Endothelial cell of umbilical vein (primary cell): Measurements from ENCODE around the gene DUSP10. TPM values are rescaled to one million over a fixed set of nuclear protein-coding genes. Genes with fewer than 3 reads are reported as not detected.

Experiments
- BruUV-seq: library from RNA; stranded (reverse); fragments of 400-500 nt; replicated peaks from 2 replicates; lab custom pipeline; 2021; lab: Mats Ljungman, UMichigan
- CTCF ChIA-PET: fragments of 300-600, 350-600 bp; sonication (Branson Sonifier 250); formaldehyde crosslinking; loops from one replicate; lab custom pipeline; 2021; ENCODE audit warnings: antibody characterized with exemption, inconsistent platforms; lab: Charles Lee
- POLR2A ChIA-PET: fragments of 300-600, 350-600 bp; sonication (Branson Sonifier 250); formaldehyde crosslinking; loops from one replicate; lab custom pipeline; 2021; ENCODE audit warnings: antibody characterized with exemption, inconsistent platforms; lab: Charles Lee
- DNase-seq: peaks from one replicate; pipeline ENCODE4 v3.0.0-alpha.2; 2011; ENCODE audit warnings: low read depth, low spot score
- FAIRE-seq: peaks from 2 replicates; lab custom pipeline; 2011; peaks lifted over from hg19 to GRCh38; lab: Jason Lieb, UNC
- H2AFZ ChIP-seq: 2 replicates; pipeline ENCODE4 v1.6.0; 2012; ENCODE audit warnings: low read depth, low read length, control low read depth, inconsistent platforms
- H3K27ac ChIP-seq: 2 replicates; pipeline ENCODE4 v1.5.1; 2011; ENCODE audit warnings: low read depth, mild to moderate bottlenecking, control low read depth, low read length, moderate library complexity; ENCODE audit not compliant: insufficient read depth
- H3K27me3 ChIP-seq, 2 experiments: 2 replicates each; pipeline versions ENCODE4 v1.6.0 to v1.6.1; 2011; ENCODE audit warnings: low read length in 2 of 2, mixed read lengths in 1 of 2; ENCODE audit not compliant: control insufficient read depth in 2 of 2, insufficient read depth in 2 of 2
- H3K36me3 ChIP-seq, 2 experiments: 2 replicates in 1 of 2; 3 replicates in 1 of 2; pipeline ENCODE4 v1.5.1; 2011; ENCODE audit warnings: low read length in 2 of 2, mild to moderate bottlenecking in 1 of 2, moderate library complexity in 1 of 2; ENCODE audit not compliant: control insufficient read depth in 2 of 2, insufficient read depth in 2 of 2; ENCODE audit errors: extremely low read depth in 1 of 2
- H3K4me1 ChIP-seq: 3 replicates; pipeline ENCODE4 v1.5.1; 2011; ENCODE audit warnings: mild to moderate bottlenecking, low read length; ENCODE audit not compliant: control insufficient read depth, insufficient read depth; ENCODE audit errors: extremely low read depth
- H3K4me2 ChIP-seq: 2 replicates; pipeline ENCODE4 v1.6.1; 2011; ENCODE audit warnings: low read length, control low read depth, mixed read lengths; ENCODE audit not compliant: insufficient read depth
- H3K4me3 ChIP-seq, 3 experiments: fragments of 200-600 bp in 1 of 3; sonication (generic), shearing (Covaris generic) in 1 of 3; replicated peaks in 1 of 3; 2 replicates each; pipeline ENCODE4 v1.5.1; 2011 to 2016; ENCODE audit warnings: control low read depth in 3 of 3, low read length in 3 of 3, mild to moderate bottlenecking in 2 of 3, inconsistent platforms in 1 of 3, low read depth in 1 of 3, moderate library complexity in 1 of 3; ENCODE audit not compliant: insufficient read depth in 1 of 3
- H3K79me2 ChIP-seq: 2 replicates; pipeline ENCODE4 v1.6.0; 2012; ENCODE audit warnings: low read length, inconsistent platforms; ENCODE audit not compliant: control insufficient read depth, insufficient read depth
- H3K9ac ChIP-seq: replicated peaks from 2 replicates; pipeline ENCODE3; 2011; ENCODE audit warnings: low read length, control low read depth; ENCODE audit not compliant: insufficient read depth; ENCODE audit errors: extremely low read depth
- H3K9me1 ChIP-seq: replicated peaks from 3 replicates; pipeline ENCODE4 v1.6.0; 2011; ENCODE audit warnings: mild to moderate bottlenecking, low read length; ENCODE audit not compliant: control insufficient read depth, insufficient read depth; ENCODE audit errors: extremely low read depth
- H3K9me3 ChIP-seq: replicated peaks from 2 replicates; pipeline ENCODE4 v1.5.1; 2012; ENCODE audit warnings: low read length, inconsistent platforms; ENCODE audit not compliant: control insufficient read depth, insufficient read depth
- H4K20me1 ChIP-seq: replicated peaks from 2 replicates; pipeline ENCODE3; 2011; ENCODE audit warnings: mild to moderate bottlenecking, low read length; ENCODE audit not compliant: control insufficient read depth, insufficient read depth; ENCODE audit errors: extremely low read depth
- EZH2 ChIP-seq: IDR thresholded peaks from 2 replicates; pipeline ENCODE4 v1.6.1; 2012; ENCODE audit warnings: borderline replicate concordance, low read depth, mild to moderate bottlenecking, moderate library complexity, low read length, inconsistent platforms; ENCODE audit not compliant: severe bottlenecking
- FOS ChIP-seq: IDR thresholded peaks from 2 replicates; pipeline ENCODE4 v1.6.1; 2011; ENCODE audit warnings: mild to moderate bottlenecking, low read length, moderate library complexity, borderline replicate concordance; ENCODE audit not compliant: insufficient read depth
- GATA2 ChIP-seq: IDR thresholded peaks from 2 replicates; pipeline ENCODE4 v1.7.0; 2011; ENCODE audit warnings: low read depth, mild to moderate bottlenecking, moderate library complexity, mixed read lengths, low read length; ENCODE audit not compliant: insufficient read length, insufficient read depth
- JUN ChIP-seq: IDR thresholded peaks from 2 replicates; pipeline ENCODE4 v1.6.1; 2011; ENCODE audit warnings: borderline replicate concordance, low read depth; ENCODE audit not compliant: insufficient read length, insufficient read depth
- MYC ChIP-seq: IDR thresholded peaks from one replicate; pipeline ENCODE4 v1.6.1; 2011; ENCODE audit warnings: mild to moderate bottlenecking, low read depth, low read length
- POLR2A ChIP-seq: IDR thresholded peaks from 2 replicates; pipeline ENCODE4 v1.6.1; 2012; ENCODE audit warnings: low read depth, mild to moderate bottlenecking, control low read depth, low read length
- POLR2AphosphoS5 ChIP-seq: IDR thresholded peaks from 2 replicates; pipeline ENCODE4 v1.6.1; 2012; ENCODE audit warnings: low read depth, mild to moderate bottlenecking, control low read depth, low read length, moderate library complexity; ENCODE audit not compliant: insufficient read depth
- dilution Hi-C: fragments of 300-500 bp; cut with MboI; formaldehyde crosslinking; loops from one replicate; pipeline ENCODE4 v1.15.0; 2019; ENCODE audit warnings: low sequenced_read_pairs; ENCODE audit not compliant: extremely low pct_ligation_motif_present
- intact Hi-C: fragments of 100-400 bp; cut with micrococcal nuclease; formaldehyde crosslinking; loops from one replicate; pipeline ENCODE4 v1.10.0; 2022
- polyA plus RNA-seq, 4 experiments: library from polyadenylated mRNA; depleted of rRNA in 3 of 4; stranded (reverse) in 3 of 4; unstranded in 1 of 4; fragments of >200 nt; gene quantifications; 2 replicates each; pipeline versions ENCODE4 v1.2.1 to v1.2.3, GENCODE V29; 2011 to 2012; ENCODE audit warnings: missing spikeins in 1 of 4
- total RNA-seq: library from RNA; stranded (reverse); gene quantifications from 2 replicates; pipeline ENCODE4 v1.2.3, GENCODE V29; 2021
- TF ChIP-seq, protein P1 (sequence below), 2 donors: IDR thresholded peaks; 1 replicate in 1 of 2; 2 replicates in 1 of 2; pipeline ENCODE4 v1.5.1; 2011; ENCODE audit warnings: low read length in 2 of 2, mild to moderate bottlenecking in 2 of 2, moderate library complexity in 2 of 2, control low read depth in 1 of 2, inconsistent platforms in 1 of 2, low read depth in 1 of 2; ENCODE audit not compliant: insufficient read depth in 1 of 2; ENCODE audit errors: extremely low read depth in 1 of 2
- TF ChIP-seq, protein P2 (sequence below): IDR thresholded peaks from 2 replicates; pipeline ENCODE4 v1.6.1; 2011; ENCODE audit not compliant: insufficient read depth, insufficient read length

DUSP10 gene
- total and polyA plus RNA-seq, 2 donors (not counting 3 experiments of a cell fraction or from before 2014, with no cell fraction given), result 1.6 to 1.9 TPM

DNA sequence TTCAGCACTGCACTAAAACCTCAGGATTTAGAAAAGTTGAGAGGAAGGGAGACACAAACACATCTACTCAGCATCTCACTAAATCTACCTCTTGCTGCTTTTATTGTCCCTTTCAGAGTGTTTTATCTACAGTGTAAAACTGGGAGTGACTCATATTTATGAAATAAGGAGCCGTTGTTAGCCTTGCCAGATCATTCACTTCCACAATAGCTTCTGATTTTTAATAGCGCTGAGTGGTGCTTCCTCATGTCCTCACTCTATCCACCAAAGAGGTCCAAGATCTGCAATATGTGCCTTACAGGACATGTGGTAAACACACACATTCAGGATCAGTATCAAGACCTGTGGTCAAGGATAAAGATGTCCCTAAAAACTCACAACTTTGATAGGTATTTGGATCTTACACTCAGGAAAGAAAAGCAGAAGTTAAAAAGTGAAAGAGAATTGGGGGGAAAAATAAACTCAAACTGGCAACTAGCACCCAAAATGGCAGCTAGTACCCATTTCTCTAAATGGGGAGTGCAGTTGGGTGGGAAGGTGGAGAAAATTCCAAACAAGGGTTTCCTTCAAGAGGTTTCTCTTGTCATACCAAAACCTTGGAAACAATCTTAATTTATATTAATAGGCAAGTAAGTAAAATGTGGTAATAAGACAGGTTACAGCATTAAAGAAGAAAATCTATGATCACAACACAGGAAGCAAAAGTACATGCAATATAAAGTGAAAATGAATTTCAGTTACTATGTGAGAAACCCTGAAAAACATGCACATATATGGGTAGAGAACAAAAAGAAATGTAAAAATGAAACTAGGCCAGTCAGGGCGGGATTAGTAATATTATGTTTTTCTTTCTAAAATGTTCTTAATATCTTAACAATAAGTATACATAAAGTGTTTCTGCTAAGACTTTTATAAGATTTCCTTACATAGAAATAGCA, 15.9 kb downstream of the DUSP10 start:
- FAIRE-seq (peak; percentile 8), DNase-seq (no peak)
- CTCF ChIA-PET, result interaction anchor here (0.9 to 1.3 kb wide), 3 partner anchors 8 to 38 kb away, joined by 3 to 4 read pairs (median 3); partner anchors contain the start of gene DUSP10
- H4K20me1 ChIP-seq, result no peaks in the 10 kb centered on the region
- no peak overlapping the region for H3K4me2 ChIP-seq
- no peak overlapping the region for H3K4me3 ChIP-seq
- POLR2A ChIA-PET, result no interaction called here
- TF ChIP-seq GATA2 (no peak), FOS (no peak), POLR2AphosphoS5 (no peak), JUN (no peak), EZH2 (no peak), MYC (no peak), POLR2A (no peak)
- TF ChIP-seq, protein P1, sequence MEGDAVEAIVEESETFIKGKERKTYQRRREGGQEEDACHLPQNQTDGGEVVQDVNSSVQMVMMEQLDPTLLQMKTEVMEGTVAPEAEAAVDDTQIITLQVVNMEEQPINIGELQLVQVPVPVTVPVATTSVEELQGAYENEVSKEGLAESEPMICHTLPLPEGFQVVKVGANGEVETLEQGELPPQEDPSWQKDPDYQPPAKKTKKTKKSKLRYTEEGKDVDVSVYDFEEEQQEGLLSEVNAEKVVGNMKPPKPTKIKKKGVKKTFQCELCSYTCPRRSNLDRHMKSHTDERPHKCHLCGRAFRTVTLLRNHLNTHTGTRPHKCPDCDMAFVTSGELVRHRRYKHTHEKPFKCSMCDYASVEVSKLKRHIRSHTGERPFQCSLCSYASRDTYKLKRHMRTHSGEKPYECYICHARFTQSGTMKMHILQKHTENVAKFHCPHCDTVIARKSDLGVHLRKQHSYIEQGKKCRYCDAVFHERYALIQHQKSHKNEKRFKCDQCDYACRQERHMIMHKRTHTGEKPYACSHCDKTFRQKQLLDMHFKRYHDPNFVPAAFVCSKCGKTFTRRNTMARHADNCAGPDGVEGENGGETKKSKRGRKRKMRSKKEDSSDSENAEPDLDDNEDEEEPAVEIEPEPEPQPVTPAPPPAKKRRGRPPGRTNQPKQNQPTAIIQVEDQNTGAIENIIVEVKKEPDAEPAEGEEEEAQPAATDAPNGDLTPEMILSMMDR (IDR thresholded peaks at IDR 0.05; ENCODE audit: extremely low read depth in 1 of 2, insufficient read depth in 1 of 2, low read depth in 1 of 2, low read length in 2 of 2), result no peak
- TF ChIP-seq, protein P2, sequence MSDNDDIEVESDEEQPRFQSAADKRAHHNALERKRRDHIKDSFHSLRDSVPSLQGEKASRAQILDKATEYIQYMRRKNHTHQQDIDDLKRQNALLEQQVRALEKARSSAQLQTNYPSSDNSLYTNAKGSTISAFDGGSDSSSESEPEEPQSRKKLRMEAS, result no peak
- H3K9me3 ChIP-seq, result no peaks in the 10 kb centered on the region
- no peaks in the 10 kb centered on the region for H3K27me3 ChIP-seq
- H3K27ac ChIP-seq, result no peak overlapping the region
- no peak overlapping the region for H3K9ac ChIP-seq
- H3K9me1 ChIP-seq, result no peaks in the 10 kb centered on the region
- H3K36me3 ChIP-seq, result no peaks in the 10 kb centered on the region
- H3K4me1 ChIP-seq, result no peaks in the 10 kb centered on the region
- no peaks in the 10 kb centered on the region for H3K79me2 ChIP-seq
- intact Hi-C loops, result no loop called here
- H2AFZ ChIP-seq, result no peak overlapping the region
- dilution Hi-C loops, result no loop called here
- no TSS peak for BruUV-seq
